Measurements from ENCODE around the gene LCLAT1. TPM values are rescaled to one million over a fixed set of nuclear protein-coding genes. Genes with fewer than 3 reads are reported as not detected.

LCLAT1 gene
- total RNA-seq, 1 experiment from 2014 or later, result 36.0 TPM

DNA sequence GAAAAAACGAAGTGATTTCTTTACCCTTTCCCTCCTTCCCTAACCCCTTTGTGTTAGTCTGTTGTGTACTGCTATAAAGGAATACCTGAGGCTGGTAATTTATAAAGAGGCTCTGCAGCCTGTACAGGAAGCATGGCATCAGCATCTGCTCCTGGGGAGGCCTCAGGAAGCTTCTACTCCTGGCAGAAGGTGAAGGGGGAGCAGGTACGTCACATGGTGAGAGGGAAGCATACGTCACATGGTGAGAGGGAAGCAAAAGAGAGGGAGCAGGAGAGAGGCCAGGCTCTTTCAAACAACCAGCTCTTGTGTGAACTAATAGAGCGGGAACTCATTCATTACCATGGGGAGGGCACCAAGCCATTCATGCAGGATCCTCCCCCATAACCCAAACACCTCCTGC lies 234.0 kb downstream of the LCLAT1 start:
- in situ Hi-C loops (cut with HindIII; ENCODE audit: low pct_unique_long_range_greater_than_20kb, low sequenced_read_pairs), result no loop called here
- TF ChIP-seq REST (IDR thresholded peaks at IDR 0.05; ENCODE audit: insufficient read depth in 1 of 2, low read depth in 2 of 2, low read length in 1 of 2) (no peak), SIN3A (IDR thresholded peaks at IDR 0.05; ENCODE audit: borderline replicate concordance, insufficient read depth, low read depth, low read length) (no peak), TCF7L2 (IDR thresholded peaks at IDR 0.05; ENCODE audit: low read depth, low read length) (no peak), POLR2AphosphoS5 (IDR thresholded peaks at IDR 0.05; ENCODE audit: low read depth, low read length) (no peak)
- TF ChIP-seq, protein P1, sequence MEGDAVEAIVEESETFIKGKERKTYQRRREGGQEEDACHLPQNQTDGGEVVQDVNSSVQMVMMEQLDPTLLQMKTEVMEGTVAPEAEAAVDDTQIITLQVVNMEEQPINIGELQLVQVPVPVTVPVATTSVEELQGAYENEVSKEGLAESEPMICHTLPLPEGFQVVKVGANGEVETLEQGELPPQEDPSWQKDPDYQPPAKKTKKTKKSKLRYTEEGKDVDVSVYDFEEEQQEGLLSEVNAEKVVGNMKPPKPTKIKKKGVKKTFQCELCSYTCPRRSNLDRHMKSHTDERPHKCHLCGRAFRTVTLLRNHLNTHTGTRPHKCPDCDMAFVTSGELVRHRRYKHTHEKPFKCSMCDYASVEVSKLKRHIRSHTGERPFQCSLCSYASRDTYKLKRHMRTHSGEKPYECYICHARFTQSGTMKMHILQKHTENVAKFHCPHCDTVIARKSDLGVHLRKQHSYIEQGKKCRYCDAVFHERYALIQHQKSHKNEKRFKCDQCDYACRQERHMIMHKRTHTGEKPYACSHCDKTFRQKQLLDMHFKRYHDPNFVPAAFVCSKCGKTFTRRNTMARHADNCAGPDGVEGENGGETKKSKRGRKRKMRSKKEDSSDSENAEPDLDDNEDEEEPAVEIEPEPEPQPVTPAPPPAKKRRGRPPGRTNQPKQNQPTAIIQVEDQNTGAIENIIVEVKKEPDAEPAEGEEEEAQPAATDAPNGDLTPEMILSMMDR (IDR thresholded peaks at IDR 0.05), result no peak
- H3K4me3 ChIP-seq (ENCODE audit: low read depth in 2 of 2, low read length in 2 of 2), result no peak overlapping the region
- H3K27me3 ChIP-seq (ENCODE audit: control insufficient read depth, insufficient read depth, low read length), result no peaks in the 10 kb centered on the region
- no TSS peak for BruUV-seq (replicated peaks)
- no peaks in the 10 kb centered on the region for H3K4me1 ChIP-seq (ENCODE audit: control insufficient read depth, insufficient read depth, low read length)
- no peak for ATAC-seq
- DNase-seq (ENCODE audit: low read depth, low spot score), result no peak
- intact Hi-C loops (cut with micrococcal nuclease; ENCODE audit: unreplicated experiment), result no loop called here
- ChIA-PET POLR2A (no interaction called here), CTCF (no interaction called here)
- no peaks in the 10 kb centered on the region for H3K36me3 ChIP-seq (ENCODE audit: control insufficient read depth, insufficient read depth, low read length)
- no peaks in the 10 kb centered on the region for H3K9me3 ChIP-seq (ENCODE audit: control insufficient read depth, insufficient read depth, low read depth, low read length)
- H3K27ac ChIP-seq (ENCODE audit: low read length), result no peak overlapping the region

DNA sequence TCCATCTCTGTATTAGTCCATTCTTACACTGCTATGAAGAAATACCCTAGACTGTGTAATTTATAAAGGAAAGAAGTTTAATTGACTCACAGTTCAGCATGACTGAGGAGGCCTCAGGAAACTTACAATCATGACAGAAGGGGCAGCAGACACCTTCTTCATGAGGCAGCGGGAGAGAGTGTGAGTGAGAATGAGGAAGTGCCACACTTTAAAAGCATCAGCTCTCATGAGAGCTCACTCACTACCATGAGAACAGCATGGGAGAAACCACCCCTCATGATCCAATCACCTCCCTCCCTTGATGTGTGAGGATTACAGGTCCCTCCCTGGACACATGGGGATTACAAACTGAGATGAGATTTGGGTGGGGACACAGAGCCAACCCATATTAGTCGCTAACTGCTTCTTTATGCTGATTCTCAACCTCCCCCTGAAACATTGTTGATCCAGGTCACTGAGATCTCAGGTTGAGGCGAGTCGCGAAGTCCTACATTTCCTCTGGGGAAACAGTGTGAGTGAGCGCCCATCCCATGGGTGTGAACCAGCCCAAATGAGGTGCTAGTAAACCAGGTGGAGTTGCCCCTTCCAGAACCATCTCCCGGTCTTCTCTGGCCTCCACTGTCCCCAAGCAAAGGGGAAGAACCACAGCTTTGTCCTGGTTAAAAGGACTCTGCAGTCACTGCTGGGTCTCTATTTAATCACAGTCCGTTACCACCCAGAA lies 236.3 kb downstream of the LCLAT1 start:
- in situ Hi-C loops (cut with HindIII; ENCODE audit: low pct_unique_long_range_greater_than_20kb, low sequenced_read_pairs), result no loop called here
- ATAC-seq, result no peak
- no TSS peak for BruUV-seq (replicated peaks)
- no peak overlapping the region for H3K27ac ChIP-seq (ENCODE audit: low read length)
- ChIA-PET CTCF (no interaction called here), POLR2A (no interaction called here)
- no peak for TF ChIP-seq TCF7L2 (IDR thresholded peaks at IDR 0.05; ENCODE audit: low read depth, low read length)
- no peak for TF ChIP-seq SIN3A (IDR thresholded peaks at IDR 0.05; ENCODE audit: borderline replicate concordance, insufficient read depth, low read depth, low read length)
- TF ChIP-seq REST (IDR thresholded peaks at IDR 0.05; ENCODE audit: insufficient read depth in 1 of 2, low read depth in 2 of 2, low read length in 1 of 2), result no peak
- TF ChIP-seq, protein P1 (IDR thresholded peaks at IDR 0.05), result no peak
- TF ChIP-seq POLR2AphosphoS5 (IDR thresholded peaks at IDR 0.05; ENCODE audit: low read depth, low read length), result no peak
- H3K27me3 ChIP-seq (ENCODE audit: control insufficient read depth, insufficient read depth, low read length), result no peaks in the 10 kb centered on the region
- H3K36me3 ChIP-seq (ENCODE audit: control insufficient read depth, insufficient read depth, low read length), result no peaks in the 10 kb centered on the region
- H3K9me3 ChIP-seq (ENCODE audit: control insufficient read depth, insufficient read depth, low read depth, low read length), result no peaks in the 10 kb centered on the region
- no peaks in the 10 kb centered on the region for H3K4me1 ChIP-seq (ENCODE audit: control insufficient read depth, insufficient read depth, low read length)
- DNase-seq (ENCODE audit: low read depth, low spot score), result no peak
- intact Hi-C loops (cut with micrococcal nuclease; ENCODE audit: unreplicated experiment), result no loop called here
- no peak overlapping the region for H3K4me3 ChIP-seq (ENCODE audit: low read depth in 2 of 2, low read length in 2 of 2)
